Left kidney (tissue), 2 donors: ENCODE results near the gene GRHPR. TPM values are rescaled to one million over a fixed set of nuclear protein-coding genes. Genes with fewer than 3 reads are reported as not detected.
"Not testable (repeated sequence)": the region's sequence is repeated elsewhere in the genome, so short reads cannot be mapped to it uniquely, and the experiment has no call there.

Experiments used
- DNase-seq: peaks from one replicate; pipeline ENCODE4 v3.0.0-alpha.2; 2013
- polyA plus RNA-seq: library from polyadenylated mRNA; unstranded; fragments of 120-200 nt; gene quantifications from one replicate; pipeline ENCODE4 v1.2.1, GENCODE V29; 2013; ENCODE audit not compliant: insufficient read length

The GRHPR gene
- polyA plus RNA-seq, 1 donor = 124 TPM

DNA sequence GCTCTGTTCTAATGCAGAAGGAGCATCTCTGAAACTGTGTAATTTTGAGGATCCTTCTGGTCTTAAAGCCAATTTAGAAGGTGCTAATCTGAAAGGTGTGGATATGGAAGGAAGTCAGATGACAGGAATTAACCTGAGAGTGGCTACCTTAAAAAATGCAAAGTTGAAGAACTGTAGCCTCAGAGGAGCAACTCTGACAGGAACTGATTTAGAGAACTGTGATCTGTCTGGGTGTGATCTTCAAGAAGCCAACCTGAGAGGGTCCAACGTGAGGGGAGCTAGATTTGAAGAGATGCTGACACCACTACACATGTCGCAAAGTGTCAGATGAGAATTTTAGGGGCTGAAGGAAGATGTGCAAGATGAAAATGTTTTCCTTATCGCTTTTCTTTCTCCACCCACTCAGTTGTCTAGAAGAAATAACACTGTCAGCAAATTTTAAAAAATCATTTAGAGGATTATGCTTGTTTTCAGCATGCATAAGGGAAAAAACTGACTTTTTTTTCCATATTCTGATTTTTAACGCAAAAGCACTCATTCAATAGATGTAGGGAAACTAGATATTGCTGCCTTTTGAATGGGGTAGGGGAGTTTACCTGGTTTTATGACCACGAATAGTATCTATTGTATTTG is 55.6 kb downstream of the GRHPR start:
- not testable (repeated sequence) for DNase-seq

DNA sequence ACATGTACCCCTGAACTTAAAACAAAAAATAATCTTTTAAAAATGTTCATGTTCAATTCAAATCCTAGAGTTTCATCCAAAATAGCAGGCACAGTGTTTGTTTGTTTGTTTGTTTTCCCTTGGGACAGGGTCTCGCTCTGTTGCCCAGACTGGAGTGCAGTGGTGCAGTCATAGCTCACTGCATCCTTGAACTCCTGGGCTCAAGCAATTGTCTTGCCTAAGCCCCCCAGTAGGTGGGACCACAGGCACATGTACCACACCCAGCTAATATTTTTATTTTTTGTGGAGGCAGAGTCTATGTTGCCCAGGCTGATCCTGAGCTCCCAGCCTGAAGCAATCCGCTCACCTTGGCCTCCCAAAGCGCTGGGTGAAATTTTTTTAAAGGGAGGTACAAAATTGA is 58.3 kb downstream of the GRHPR start:
- no peak for DNase-seq

DNA sequence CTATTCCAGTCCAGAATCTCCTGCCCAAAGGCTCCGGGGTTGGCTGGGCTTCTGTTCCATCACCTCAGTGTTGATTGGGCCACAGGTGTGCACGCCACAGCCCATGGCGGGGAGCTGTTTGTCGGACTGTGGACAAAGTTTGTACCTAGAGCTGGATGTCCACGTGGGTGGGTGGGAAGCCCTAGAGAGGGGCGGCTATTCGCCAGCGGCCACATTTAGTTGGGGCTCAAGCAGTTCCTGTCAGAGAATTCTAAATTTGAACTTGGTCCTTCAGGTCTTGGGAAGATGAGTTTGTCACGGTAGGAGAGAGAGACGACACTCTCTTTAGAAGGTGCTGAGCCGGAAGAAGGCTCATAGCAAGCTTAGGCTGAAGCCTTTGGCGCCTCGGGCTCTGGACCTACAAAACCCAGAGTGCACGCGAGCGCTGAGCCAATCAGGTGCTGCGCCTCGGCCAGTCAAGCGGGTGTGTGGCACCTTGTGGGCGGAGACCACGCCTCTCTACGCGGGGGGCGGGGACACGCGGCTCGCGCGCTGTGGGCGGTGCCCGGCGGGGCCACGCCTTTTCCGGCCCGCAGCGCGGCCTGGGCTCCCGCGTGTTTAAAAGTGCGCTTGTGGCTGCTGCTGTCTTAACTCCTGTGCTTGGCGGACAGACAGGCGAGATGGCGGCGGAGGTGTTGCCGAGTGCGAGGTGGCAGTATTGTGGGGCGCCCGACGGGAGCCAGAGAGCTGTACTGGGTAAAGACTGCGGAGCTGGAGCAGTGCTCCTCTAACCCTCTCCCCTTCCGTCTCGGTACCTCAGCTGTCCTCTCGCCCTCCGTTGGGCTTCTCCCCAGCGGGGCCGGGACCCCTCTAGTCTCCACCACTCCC is 63.1 kb downstream of the GRHPR start, which contains the start of gene POLR1E:
TSS of gene POLR1E (plus strand) at position 560 of the 867 bp plus-strand sequence. CDS start at position 660, 100 bp downstream.
- DNase-seq = peak; percentile 89

DNA sequence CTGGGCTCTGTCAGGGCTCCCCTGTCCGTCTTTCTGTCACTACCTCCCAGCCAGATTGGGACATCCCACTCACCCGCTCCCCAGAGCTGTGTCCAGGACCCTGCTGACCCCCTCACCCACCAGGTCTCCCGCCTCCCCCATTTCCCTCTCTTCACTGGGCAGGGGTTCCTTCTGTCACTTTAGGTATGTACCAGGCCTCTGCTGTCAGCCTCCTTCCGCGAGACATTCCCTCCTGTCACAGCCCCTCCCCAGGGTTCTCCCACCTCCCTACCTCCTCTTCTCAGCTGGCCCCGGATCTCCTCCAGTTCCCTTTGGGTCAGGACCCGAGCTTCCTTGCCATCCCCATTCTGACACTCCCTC is 63.7 kb downstream of the GRHPR start:
- DNase-seq = no peak

Other genes with a start within 250 kb of the GRHPR start
- 32.9 TPM for gene ZBTB5, start 42.8 kb downstream of the GRHPR start, polyA plus RNA-seq
- 25.8 TPM for gene POLR1E, start 63.3 kb downstream of the GRHPR start, polyA plus RNA-seq
- 16.5 TPM for gene FBXO10, start 153.7 kb downstream of the GRHPR start, polyA plus RNA-seq
- 118 TPM for gene TOMM5, start 169.9 kb downstream of the GRHPR start, polyA plus RNA-seq
- gene FRMPD1, start 228.3 kb downstream of the GRHPR start, polyA plus RNA-seq = 1.0 TPM